GM18868 (cell line): ENCODE measurements around the gene CHRNA10.
"Not testable (repeated sequence)": the region's sequence is repeated elsewhere in the genome, so short reads cannot be mapped to it uniquely, and the experiment has no call there.

Experiments
- ATAC-seq: cut with Tn5 transposase; IDR thresholded peaks from one replicate; pipeline ENCODE4 v1.9.1; 2021; ENCODE audit warnings: mild to moderate bottlenecking, moderate library complexity; ENCODE audit not compliant: unreplicated experiment

Gene CHRNA10

DNA sequence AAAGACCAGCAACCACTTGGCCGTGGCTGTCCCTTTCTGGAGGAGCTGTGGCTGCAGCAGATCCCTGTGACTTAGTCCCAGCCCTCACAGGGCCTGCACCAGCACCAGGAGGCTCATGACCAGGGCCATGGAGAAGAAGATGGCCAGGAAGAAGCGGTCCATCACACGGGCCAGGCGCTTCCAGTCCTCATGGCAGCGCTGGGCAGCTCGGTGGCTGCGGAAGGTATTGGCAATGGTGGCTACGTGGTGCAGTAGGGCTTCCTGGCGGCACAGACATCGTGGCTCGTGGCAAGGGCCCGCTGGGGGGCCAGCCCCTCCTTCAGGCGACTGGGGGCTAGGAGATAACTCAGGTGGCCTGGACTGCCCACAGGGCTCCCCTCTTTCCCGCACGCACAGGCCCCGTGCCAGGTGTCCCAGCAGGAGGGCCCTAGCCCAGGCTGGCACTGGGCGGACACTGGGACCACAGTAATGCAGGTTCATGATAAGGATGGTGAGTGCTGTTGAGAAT lies 5.1 kb downstream of the CHRNA10 start:
- no peak for ATAC-seq

DNA sequence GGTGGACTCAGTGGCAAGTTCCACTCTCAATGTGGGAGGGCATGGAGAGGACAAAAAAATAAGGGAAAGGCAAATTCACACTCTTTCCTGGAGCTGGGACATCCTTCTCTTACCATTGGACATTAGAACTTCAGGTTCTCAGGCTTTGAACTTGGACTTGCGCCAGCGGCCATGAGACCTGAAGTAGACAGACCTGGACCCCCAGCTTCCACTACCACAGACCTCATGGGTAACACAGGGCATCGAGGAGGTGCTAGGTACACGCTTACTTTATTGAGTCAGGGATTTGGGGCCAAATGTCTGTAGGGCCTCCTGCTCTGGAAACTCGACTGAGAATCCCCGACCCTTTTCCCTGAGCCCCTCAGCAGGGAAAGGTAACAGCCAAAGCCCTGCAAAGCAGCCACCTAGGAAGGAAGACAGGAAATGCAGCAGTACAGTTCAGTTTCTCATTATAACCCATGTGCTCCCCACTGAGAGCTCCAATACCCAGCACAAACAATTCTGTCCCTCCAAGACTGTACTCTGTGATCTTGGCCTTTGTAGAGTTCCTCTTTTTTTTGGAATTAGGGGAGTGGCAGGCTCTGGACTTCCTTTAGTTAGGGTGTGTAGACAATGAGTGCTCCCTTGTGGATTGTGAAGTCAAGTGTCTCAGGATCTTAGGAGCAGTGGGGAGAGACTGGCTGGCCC lies 5.7 kb downstream of the CHRNA10 start:
- no peak for ATAC-seq

DNA sequence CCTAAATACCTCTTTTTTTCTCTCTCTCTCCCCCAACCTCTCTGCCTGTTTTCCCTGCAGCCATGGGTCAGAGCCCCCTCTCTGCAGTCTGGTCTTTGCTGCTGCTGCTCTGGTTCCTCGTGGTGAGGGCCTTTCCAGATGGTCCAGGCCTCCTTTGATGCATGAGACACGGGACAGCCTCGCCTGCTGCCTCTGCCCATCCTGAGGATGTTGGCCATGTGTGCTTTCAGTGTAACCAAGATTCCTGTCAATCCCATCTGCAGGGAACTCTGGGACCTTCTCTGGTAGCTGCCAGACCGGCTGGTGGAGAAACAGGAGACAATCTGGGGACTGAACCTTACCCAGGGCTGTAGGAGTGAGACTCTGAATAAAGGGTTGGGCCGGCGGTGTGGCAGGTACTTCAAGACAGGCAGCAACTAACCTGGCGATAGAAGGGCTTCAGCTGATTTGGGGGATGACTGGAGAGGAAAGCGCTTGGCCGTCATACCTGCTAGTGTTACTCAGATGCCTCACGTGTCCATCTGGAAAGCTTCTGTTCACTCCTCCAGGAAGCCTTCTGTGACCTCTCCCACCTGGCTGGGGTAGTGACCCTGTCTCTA lies 7.1 kb downstream of the CHRNA10 start:
- ATAC-seq, result no peak

DNA sequence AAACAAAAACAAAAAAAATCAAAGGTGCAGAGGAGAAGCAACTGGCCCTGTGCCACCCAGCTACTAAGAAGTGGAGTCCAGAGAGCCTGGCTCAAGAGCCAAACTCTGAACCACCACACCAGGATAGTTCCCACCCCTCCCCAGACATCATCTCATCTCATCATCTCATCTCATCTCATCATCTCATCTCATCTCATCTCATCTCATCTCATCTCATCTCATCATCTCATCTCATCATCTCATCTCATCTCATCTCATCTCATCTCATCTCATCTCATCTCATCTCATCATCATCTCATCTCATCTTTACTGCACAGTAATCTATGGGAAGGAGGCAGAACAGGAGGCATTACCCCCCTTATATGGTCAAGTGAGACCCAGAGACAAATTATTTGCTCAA lies 8.3 kb downstream of the CHRNA10 start:
- ATAC-seq, result no peak

DNA sequence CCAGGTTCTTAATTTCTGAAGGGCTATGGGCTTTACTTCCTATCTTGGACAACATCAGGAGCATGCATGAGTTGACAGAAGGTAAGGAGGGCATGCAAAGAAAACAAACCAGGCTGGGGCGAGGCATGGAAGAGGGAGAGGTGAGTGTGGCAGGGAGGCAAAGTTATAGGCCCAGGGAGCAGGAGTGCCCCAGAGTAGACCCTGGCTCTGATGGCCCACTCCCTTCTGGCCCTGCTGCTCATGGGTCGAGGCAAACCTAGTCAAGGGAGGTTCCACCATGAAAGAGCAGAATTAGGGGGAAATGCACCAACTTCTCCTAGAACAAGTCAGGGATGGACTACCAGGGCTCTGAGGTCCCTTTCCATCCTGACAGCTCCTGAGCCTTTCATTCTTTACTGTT lies 10.2 kb downstream of the CHRNA10 start:
- ATAC-seq, result no peak

DNA sequence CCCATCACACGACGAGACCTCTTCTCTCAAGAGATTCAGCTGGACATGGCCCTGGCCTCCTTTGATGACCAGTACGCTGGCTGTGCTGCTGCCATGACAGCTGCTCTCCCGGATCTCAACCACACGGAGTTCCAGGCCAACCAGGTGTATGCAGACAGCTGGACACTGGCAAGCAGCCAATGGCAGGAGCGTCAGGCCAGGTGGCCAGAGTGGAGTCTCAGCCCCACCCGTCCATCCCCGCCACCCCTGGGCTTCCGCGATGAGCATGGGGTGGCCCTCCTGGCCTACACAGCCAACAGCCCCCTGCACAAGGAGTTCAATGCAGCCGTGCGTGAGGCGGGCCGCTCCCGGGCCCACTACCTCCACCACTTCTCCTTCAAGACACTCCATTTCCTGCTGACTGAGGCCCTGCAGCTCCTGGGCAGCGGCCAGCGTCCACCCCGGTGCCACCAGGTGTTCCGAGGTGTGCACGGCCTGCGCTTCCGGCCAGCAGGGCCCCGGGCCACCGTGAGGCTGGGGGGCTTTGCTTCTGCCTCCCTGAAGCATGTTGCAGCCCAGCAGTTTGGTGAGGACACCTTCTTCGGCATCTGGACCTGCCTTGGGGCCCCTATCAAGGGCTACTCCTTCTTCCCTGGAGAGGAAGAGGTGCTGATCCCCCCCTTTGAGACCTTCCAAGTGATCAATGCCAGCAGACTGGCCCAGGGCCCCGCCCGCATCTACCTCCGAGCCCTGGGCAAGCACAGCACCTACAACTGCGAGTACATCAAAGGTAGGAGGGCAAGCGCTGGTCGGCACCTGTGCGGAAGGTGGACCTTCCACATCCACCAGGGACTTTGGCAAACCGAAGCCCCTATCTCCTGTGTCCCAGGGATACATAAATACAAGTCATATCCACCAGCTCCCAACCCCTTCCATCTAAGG lies 11.3 kb downstream of the CHRNA10 start:
- no peak for ATAC-seq

DNA sequence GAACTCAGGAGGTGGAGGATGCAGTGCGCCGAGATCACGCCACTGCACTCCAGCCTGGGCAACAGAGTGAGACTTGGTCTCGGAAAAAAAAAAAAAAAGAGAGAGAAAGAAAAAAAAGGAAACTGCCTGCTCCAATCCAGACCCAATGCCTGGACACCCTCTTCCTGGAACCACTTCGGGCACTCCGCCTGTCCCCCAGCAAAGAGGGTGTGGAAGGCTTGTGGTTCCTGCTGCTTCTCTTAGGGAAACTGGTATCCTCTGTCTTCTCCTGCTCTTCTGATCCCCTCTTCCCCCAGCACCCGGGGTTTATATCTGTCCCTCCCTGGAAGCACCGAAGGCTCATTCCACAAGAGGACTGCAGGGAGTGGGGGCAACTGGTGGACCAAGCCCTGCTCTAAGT lies 12.9 kb downstream of the CHRNA10 start:
- ATAC-seq, result no peak

DNA sequence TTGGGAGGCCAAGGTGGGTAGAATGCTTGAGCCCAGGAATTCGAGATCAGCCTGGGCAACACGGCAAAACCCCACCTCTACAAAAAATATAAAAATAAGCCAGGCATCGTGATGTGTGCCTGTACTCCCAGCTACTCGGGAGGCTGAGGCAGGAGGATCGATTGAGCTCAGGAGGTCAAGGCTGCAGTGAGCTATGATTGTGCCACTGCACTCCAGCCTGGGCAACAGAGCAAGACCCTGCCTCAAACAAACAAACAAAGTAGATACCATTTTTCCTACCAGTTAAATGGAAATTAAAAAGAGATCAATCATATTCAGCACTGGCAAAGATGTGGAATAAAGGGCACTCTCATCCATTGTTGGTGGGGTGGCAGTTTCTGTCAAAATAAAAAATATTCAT lies 13.9 kb downstream of the CHRNA10 start:
- not testable (repeated sequence) for ATAC-seq

DNA sequence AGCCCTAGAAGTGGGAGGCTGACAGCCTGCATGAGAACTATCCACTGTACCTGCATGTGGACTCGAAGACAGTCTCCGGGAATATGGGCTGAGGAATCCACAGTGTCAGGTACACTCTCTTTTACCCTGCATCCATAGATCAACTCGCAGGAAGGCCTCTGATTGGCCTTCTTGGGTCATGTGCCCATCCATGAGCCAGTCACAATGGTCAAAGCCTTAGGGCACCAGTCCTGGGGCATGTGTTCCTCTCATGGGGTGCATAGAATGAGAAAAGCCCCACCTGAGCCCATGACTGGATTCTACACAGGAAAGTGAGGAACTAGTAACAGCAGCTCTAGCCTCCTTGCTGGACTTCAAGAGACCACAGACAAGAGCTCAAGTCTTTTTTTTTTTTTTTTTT lies 15.6 kb downstream of the CHRNA10 start:
- no peak for ATAC-seq

DNA sequence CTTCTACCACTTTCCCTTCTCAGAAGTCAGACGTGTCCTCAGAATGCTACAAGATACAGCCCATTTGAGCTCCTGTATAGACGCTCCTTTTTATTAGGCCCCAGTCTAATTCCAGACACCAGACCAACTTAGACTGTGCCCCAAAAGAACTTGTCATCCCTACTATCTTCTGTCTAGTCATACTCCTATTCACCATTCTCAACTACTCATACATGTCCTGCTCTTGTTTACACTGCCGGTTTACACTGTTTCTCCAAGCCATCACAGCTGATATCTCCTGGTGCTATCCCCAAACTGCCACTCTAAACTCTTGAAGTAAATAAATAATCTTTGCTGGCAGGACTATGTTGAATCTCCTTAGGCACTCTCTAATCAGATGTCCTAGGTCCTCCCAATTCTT lies 18.7 kb downstream of the CHRNA10 start:
- not testable (repeated sequence) for ATAC-seq

DNA sequence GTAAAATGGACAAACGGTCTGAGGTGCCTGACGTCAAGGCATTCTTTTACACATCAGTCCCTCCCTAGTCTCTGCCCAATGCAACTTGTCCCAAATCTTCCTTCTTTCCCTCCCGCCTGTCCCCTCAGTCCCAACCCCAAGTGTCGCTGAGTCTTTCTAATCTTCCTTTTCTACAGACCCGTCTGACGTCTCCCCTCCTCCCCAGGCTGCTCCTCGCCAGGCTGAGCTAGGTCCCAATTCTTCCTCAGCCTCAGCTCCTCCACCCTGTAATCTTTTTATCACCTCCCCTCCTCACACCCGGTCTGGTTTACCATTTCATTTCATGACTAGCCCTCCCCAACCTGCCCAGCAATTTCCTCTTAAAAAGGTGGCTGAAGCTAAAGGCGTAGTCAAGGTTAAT lies 21.8 kb downstream of the CHRNA10 start:
- not testable (repeated sequence) for ATAC-seq

DNA sequence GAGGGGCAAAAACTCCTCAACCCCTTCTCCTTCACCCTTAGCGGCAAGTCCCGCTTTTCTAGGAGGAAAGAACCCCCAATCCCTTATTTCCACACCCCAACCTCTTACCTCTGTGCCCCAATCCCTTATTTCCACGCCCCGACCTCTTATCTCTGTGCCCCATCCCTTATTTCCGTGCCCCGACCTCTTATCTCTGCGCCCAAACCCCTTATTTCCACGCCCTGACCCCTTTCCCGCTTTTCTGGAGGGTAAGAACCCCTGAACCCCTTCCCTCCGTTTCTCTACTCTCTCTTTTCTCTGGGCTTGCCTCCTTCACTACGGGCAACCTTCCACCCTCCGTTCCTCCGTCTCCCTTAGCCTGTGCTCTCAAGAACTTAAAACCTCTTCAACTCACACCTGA lies 22.3 kb downstream of the CHRNA10 start:
- not testable (repeated sequence) for ATAC-seq

DNA sequence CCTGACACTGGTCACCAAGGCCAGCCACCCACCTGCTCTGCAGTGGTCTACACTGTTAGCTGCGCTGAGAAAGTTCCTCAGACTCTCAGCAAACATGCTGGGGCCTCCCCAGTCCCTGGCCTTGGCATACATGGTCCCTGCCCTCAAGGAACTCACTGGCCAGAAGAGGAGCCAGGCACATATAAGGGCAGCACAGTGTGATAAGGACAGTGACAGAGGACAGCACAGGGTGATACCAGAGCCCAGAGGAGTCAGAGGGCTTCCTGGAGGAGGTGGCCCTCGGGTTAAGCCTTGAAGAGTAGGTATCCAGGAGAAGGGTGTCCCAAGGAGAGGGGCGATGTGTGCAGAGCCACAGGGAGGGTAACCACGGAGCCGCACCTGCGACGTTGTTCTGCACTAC lies 25.6 kb downstream of the CHRNA10 start:
- no peak for ATAC-seq

DNA sequence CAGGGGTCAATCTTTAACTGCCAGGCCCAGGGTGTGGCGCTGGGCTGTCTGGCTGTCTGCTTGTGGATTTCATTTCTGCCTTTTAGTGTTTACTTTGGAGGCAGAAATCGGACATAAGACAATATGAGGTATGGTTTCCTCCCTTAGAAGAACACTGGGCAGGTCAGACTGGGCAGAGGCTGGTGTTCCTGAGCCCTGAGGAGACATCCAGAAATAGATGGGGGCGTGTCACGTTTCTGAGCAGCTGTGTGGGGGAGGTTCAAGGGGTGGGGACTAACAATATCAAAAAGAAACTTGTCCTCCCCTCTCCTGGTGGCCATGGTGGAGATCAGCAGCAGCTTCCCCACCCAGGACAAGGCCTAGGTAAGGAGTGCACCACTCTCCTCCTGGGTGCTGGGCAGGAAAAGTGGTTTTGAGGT lies 26.4 kb downstream of the CHRNA10 start, which contains the start of gene ART1:
TSS of gene ART1 (plus strand) at position 312 of the 419 bp plus-strand sequence. CDS start 14,086 bp downstream, outside the sequence.
- ATAC-seq, result no peak

DNA sequence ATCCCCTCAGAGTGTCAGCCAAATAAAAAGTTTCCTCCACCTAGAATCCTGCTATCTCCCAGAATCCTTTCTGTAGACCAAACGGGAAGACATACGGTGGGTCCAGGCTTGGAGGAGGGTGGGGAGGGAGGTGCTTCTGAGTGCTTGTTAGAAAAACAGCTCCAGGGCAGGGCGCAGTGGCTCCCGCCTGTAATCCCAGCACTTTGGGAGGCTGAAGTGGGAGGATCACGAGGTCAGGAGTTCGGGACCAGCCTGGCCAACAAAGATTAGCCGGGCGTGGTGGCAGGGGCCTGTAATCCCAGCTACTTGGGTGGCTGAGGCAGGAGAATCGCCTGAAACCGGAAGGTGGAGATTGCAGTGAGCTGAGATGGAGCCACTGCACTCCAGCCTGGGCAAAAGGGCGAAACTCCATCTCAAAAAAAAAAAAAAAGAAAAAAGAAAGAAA lies 28.1 kb downstream of the CHRNA10 start:
- not testable (repeated sequence) for ATAC-seq

DNA sequence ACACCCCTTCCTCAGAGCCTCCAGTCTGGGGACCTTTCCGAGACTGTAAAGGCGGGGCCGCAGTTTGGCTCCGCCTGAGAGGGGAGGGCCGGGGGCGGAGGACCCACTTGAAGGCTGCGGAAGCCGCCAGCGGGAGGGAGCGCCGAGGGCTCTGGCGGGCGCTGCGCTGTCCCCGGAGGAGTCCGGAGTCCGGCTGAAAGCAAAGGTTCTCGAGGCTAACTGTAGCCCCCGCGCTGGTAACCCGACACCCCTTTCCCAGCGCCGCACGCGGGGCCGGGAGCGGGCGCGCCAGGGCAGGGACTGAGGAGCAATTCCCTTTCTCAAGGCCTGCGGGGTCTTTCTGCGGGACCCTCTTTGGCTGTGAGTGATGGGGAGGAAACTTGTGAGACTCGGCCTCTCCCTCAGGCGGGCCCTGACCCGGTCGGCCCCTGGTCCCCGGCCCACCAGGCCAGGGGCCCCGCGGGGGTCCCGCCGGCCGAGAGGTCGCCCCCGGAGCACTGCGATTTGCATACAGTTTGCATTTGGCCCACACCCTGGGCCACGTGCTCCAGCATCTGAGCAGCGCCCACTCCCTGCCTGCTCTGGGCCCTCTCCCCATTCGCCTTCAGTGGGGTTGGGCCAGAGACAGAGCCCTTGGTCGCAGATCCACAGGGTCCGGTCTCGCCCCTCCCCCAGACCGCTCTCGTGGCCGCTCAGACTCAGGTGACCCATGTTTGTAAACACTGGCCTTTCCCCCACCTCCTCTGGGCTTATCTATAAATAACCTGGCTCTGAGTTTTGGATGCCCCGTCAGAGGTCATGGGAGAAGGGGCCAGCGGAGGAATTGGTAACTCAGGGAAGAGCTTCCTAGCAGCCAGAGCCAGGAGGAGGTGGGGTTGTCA lies 28.9 kb downstream of the CHRNA10 start:
- peak; percentile 76 for ATAC-seq

DNA sequence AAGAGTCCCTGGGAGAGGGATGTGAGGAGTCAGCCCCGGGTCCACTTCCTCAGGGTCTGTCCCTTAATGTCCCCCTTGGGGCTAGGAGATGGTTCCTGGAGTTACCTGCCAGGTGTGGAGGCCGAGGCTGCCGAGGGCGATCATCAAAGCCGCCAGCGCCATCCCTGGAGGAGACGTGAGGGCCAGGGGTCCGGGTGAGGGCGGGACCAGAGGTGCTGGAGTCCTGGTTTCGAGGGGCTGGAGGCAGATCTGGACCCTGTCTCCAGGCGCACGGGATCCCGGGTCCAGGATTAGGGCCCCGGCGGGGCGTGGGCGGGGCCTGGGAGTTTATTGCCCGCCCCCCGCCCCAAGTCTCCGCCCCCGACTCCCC lies 29.5 kb downstream of the CHRNA10 start, which contains the start of gene ART5:
TSS of gene ART5 (minus strand) at position 292 of the 370 bp plus-strand sequence. CDS start at position 162, 130 bp downstream.
- ATAC-seq, result no peak

DNA sequence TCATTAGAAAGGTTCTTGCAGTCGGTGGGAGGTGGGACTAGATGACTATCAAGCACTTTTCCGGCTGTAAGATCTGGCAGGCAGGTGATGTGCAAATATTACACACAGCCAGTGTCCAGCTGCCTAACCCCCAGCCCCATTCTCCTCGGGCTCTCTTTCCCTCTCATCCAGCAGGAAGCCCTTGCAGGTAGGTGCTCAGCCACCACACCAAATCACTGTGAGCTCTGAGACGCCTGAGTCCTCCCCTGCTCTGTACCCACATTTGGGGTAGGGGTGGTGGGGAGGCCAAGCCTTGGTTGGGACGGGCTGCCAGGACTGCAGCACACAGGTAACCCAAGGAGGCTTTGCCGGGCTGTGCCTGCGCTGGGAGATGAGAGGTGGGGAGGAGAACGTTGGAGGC lies 30.0 kb downstream of the CHRNA10 start:
- no peak for ATAC-seq

DNA sequence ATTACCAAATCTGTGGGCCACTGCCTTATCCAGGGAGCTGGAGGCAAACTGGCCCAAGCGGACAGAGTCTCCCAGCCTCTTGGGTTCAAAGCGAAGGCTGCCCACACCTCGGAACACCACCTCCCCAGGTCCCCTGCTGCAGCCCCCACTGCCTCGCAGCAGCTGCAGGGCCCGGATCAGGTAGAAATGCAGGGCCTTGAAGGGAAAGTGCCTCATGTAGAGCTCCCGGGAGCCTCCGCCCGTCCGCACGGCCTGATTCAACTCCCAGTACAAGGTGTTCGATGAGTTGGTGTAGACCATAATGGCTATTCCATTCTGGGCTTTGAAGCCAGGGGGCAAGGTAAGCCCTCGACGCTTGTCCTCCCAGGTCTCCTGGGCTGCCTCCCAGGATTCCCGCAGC lies 31.3 kb downstream of the CHRNA10 start:
- no peak for ATAC-seq

DNA sequence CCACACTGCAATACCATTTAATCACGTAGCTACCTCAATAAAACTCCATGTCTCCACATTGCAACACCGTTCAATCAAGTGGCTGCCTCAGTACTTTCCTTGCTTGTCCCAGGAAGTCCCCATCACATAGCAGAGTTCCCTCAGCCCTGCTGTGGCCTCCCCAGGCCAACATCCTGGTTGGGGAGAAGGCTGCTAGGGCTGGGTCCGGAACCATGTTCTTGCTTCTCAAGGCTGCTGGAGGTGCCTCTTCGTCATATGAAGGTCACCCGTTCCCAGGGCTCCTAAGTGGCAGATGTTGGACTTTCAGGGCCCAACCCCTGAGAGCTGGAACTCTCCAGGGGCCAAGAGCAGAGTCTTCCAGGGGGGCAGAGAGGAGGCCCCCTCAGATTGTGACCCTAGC lies 32.7 kb downstream of the CHRNA10 start:
- ATAC-seq, result no peak
